Superior temporal gyrus (tissue), 1 donor: ENCODE measurements around the gene PPP1R3F.
"Not testable (repeated sequence)": the region's sequence is repeated elsewhere in the genome, so short reads cannot be mapped to it uniquely, and the experiment has no call there.

Experiments used
- DNase-seq: peaks from one replicate; pipeline ENCODE4 v3.0.0-alpha.2; 2016; ENCODE audit errors: extremely low spot score

PPP1R3F gene

DNA sequence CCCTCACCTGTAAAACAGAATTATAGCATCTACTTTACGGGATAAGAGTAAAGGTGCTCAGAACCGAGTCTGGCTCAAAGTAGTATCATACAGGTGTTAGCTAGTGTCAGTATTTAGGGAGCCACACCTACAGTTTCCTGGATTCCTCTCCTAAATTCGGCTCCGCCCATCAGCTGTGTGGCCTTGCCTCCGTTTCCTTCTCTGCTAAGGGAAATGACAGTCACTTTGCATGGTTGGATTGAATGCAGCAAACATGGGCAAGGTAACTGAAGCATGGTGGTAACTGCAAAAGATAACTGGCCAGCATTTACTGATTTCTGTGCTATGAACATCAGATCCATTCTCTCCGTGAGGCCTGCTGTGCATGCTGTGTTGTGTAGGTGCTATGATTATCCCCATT lies 2.8 kb downstream of the PPP1R3F start:
- DNase-seq, result no peak

DNA sequence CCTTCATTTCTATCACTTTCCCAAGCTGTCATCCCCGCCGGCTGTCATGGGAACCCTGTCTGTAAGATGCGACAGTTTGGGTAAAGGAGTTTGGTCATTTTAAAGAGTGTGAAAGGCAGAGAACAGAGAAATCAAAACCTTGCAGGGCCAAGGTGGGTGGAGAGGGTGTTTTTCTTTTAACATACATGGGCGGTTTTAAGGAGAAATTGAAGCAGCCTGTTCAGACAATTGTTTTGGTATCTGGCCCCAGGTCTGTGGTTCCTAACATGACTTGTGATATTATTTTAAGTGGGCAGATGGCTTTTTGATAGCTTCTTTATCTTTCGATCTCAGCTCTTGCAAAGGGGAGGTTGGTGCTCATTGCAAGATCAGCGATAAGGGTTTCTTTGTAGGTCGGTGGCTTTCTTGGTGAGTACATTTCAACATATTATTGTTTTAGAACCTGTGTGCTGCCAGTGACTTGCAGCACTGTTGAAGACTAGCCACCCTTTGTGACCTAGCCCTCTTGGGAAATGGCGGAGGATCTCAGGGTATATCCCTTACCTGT lies 3.7 kb downstream of the PPP1R3F start:
- DNase-seq, result no peak

DNA sequence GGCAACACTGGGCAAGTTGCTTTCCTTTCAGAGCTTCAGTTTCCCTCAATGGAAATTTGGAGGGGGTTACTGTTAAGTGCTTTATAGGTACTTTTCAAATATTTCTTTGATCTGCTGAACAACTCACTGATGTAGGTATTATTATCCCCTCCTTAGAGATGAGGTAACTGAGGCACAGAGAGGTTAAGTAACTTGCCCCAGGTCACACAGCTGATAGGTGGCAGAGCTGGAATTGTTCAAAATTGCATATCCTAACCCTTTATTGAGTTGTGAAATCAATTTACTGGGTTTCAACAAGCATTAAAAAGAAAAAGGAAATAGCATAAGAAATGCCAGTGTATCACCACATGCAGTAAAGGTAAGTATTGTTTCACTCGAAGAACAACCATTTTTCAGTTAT lies 6.6 kb downstream of the PPP1R3F start:
- no peak for DNase-seq

- DNase-seq, result no peak
Measured at GRCh38 chrX:49276671-49277534, 7.3 kb downstream of the PPP1R3F start.

DNA sequence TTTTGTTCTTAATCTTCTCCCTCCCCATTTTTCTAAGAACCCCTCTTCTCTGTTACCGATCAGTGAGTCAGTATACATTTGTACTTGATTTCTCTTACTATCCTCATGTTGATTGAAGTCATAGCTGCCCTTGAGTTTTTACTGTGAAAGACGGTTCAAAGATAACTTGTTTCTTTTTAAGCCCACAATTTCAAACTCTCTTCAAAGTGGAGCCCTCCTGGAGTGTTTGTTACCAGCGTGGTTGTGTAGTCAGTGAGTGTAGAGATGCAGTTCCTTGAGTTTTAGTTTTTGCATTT lies 7.9 kb downstream of the PPP1R3F start:
- DNase-seq, result no peak

DNA sequence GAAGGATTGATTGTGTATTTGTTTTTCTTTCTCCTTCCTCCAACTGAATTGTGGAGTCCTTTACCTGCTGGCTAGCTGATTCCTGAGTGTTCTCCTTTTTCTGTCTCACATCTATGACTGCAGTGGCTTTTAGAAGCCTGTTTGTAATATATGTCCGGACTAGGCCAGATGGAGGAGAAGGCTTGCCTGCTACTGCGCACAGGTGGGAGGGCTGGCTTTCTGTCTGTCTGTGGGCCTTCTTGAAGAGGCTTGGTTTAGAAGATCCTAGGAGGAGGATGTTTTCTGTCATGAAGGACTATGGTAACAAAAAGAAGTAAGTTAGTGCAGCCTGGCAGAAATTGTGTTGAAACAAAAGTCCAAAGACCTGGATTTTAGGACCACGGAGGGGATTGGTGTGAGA lies 8.5 kb downstream of the PPP1R3F start:
- no peak for DNase-seq

DNA sequence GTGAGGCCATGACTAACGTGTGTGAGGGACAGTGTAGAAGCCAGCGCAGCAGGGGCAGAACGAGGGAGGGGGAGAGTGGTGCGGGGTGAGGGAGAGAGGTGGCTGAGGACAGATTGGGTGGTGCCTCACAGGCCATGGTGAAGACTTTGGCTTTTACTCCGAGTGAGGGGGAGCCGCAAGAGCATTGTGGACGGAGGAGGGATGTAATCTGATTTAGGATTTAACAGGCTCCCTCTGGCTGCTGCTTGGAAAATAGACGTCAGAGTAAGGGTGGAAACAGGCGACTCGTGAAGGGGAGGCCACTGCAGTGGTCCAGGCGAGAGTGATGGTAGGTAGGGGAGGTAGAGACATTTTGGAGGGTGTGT lies 13.0 kb downstream of the PPP1R3F start:
- peak; percentile 37 for DNase-seq

DNA sequence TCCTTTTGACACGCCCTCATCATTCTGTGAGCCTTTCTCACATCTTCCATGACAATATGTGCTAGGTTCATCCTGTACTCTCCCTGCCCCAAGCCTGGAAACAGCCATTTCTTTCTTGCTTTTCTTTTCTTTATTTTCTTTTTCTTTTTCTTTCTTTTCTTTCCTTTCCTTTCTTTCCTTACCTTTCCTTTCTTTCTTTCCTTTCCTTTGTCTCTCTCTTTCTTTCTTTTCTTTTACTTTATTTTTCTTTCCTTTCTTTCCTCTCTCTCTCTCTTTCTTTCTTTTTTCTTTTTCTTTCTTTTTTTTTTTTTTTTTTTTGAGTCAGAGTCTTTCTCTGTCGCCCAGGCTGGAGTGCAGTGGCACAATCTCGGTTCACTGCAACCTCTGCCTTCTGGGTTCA lies 14.6 kb downstream of the PPP1R3F start:
- DNase-seq, result no peak

DNA sequence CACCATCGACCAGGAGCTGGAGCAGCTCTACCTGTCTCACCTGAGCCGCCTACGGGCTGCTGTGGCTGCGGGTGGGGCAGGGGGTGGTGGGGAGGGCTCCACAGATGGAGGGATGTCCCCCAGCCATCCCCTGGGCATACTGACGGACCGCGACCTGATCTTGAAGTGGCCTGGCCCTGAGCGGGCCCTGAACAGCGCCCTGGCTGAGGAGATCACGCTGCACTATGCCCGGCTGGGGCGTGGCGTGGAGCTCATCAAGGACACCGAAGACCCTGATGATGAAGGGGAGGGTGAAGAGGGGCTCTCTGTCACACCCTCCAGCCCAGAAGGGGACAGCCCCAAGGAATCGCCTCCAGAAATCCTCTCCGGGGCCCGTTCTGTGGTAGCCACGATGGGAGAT lies 16.5 kb downstream of the PPP1R3F start:
- no peak for DNase-seq

GRCh38 chrX:49286581-49286980 lies 17.0 kb downstream of the PPP1R3F start:
- no peak for DNase-seq

- DNase-seq, result no peak
Measured at GRCh38 chrX:49287665-49288064, 18.1 kb downstream of the PPP1R3F start.

- no peak for DNase-seq
Measured at GRCh38 chrX:49290215-49290614, 20.6 kb downstream of the PPP1R3F start.

DNA sequence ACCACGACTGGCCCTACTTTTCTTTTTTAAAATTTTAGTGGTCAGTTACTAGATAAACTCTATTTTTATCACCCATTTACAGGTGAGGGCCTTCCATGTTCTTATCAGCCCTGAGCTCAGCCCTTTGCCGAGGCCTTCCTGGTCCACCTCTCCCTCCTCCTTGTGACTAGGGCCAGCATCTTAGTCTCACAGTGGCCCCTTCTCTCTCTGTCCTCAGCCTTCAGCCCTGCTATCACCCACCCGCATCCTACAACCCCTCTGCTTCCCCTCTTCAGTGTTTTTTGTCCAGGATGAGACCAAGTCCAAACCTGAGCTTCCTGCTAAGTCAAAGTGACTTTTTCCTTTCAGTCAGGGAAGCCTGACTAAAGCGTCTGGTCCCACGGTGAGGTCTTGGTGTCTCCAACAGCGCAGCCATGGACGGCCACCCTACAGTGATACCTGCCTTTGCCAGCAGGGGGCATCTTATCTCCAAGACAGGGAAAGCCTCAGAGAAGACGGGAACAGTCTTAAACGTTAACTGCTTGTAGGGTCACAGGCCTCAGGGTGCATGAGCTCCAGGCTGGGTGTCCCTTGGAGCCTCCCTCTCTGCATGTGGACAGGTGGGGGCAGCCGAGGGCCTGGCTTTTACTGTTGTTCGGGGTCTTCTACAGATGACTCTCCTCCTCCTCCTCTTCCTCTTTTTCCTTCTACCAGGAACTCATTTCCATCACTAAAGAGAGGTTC lies 22.2 kb downstream of the PPP1R3F start:
- peak; percentile 49 for DNase-seq

DNA sequence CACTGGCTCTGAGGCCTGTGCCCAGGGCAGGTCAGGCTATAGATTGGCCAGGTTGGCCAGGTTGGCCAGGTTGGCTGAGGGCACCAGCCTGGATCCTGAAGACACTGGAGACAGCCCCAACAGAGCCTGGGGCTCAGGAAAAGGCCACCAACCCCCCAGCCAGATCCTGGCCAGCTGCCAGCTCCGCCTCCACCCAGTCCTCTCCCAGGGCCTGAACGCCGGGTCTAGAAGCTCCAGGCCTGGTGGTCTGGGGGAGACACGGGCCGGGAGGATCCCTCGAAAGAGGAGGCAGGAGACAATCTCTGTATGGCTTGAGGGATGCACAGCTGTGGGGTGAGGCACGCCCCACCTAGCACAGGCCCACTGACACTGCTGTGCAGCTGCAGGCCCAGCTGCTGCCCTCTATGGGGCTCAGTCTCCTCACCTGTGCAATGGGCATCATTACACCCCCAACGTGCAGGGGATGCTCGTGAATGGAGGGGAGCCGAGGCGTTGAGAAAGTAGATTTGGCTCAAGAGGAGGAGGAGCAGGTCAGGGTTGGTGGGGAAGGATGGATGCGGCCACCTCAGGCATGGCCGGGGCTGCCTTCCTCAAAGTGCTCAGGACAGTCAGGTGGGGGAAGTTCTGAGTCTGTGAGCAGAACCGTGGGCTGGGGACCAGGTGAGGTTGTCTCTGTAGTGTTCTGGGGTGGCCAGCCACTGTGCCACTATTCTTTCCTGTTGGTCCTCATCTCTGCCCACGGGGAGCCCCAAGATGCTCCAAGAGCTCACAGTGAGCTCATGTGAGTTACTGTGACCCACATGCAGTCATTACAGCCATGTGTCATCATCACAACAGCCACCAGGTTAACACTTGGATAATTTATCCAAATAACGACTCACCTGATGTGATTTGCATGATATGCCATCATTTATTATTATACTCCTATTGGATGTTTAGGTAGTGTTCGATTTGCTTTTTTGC lies 23.1 kb downstream of the PPP1R3F start:
- no peak for DNase-seq

- DNase-seq, result not testable (repeated sequence)
Measured at GRCh38 chrX:49299293-49299692, 29.7 kb downstream of the PPP1R3F start.

- no peak for DNase-seq
Measured at GRCh38 chrX:49300703-49301102, 31.1 kb downstream of the PPP1R3F start.

DNA sequence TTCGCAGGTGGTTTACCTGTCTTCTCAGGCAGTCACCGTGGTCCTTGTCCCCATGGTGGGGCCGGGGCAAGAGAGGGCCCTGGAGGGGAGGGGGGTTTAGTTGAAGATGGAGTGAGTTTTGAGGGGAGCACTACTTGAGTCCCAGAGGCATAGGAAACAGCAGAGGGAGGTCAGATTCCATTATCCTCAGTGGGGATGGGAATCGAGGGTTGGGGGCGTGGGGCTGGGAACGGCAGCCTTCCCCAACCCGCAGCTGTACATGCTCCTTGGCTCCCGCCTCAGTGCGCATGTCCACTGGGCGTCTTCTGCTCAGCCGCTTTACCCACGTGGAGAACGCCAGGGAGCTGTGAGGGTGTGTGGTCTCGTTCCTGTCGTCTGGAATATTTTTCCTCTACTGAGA lies 33.8 kb downstream of the PPP1R3F start, which contains the start of gene GAGE10:
Gene GAGE10 (plus strand): TSS at position 301 of the 400 bp plus-strand sequence. CDS start 1,214 bp downstream, outside the sequence.
- DNase-seq, result no peak

- not testable (repeated sequence) for DNase-seq
Measured at GRCh38 chrX:49307775-49308174, 38.2 kb downstream of the PPP1R3F start.

DNA sequence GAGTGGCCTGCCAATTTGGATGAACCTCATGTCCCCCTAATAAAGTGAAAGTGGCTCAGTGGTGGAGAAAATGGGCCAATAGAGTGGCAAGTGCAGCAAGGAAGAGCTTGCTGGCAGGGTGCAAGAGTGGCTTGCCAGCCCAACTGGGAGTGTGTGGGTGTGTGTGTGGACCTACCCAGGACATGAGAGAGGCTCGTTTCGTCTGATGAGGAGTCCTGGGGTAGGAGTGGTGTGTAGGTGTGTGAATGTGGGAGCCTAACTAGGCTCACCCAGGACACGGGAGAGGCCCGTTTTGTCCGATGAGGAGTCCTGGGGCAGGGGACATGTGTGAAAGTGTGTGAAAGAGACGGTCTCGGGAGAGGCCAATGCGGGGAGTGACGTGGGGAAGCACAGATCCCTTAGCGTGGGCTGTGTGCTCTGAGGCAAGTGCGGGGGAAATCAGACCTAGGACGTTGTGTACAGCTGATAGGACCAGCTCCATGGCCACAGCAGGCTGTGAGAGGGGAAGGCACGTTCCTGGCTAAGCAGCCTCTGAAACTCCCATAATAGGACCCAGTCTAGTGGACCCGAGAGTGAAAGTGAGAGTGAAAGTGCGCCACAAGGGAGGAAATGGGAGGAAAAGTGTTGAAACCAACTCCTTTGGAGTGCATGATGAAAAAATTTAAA lies 39.1 kb downstream of the PPP1R3F start:
- DNase-seq, result no peak

- no peak for DNase-seq
Measured at GRCh38 chrX:49309401-49309981, 39.9 kb downstream of the PPP1R3F start.

DNA sequence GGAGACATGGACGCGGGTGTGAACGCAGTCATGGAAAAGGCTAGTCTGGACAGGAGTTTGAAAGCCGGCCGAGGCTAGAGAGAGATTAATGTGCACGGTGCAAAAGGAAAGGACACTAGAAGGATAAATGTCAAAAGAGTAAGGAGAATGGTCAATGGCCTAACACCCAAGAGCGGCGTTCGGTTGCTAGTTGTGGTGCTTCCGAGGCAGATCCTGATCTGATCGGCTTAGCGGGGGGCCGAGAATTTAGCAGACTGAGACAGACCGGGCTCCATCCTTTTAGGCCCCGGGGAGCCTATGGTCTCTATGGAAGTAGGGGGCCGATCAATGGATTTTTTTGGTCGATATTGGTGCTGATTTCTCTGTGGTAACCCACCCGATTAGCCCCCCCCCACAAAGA lies 40.8 kb downstream of the PPP1R3F start:
- no peak for DNase-seq
